Effector CD4-positive, alpha-beta T cell (primary cell): ENCODE results near the gene FGF3.

Experiments
- DNase-seq: peaks from one replicate; pipeline ENCODE4 v3.0.0-alpha.2; 2020

The FGF3 gene

GRCh38 chr11:69822676-69823494 lies 3.7 kb upstream of the FGF3 start:
- no peak for DNase-seq

DNA sequence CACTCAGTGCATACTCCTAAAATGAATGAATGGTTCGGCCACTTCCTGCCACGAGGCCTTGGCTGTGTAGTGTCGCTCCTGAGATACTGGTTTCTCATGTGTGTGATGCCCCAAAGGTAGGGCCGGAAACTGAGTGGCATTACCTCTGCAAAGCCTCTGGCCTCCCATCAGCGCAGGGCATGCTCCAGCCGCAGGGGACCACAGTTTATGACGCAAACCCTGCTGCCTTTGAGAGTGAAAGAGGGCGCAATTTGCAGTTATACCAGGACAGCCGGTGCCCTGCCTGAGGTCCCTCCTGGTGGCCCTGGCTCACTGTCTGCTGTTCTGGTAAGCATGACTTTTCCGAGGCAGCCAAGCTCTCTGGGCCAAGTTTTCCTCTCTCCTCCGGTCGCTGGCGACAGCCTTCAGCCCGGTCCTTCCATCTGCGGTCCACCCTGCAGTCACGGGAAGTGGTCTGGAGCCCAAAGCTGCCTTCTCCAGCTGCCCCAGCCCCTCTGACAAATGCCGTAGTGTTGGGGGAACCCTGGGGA lies 2.4 kb upstream of the FGF3 start:
- no peak for DNase-seq

GRCh38 chr11:69820441-69820840 lies 1.2 kb upstream of the FGF3 start:
- DNase-seq: no peak

GRCh38 chr11:69819541-69820070 lies 390 bp upstream of the FGF3 start:
- DNase-seq: no peak

DNA sequence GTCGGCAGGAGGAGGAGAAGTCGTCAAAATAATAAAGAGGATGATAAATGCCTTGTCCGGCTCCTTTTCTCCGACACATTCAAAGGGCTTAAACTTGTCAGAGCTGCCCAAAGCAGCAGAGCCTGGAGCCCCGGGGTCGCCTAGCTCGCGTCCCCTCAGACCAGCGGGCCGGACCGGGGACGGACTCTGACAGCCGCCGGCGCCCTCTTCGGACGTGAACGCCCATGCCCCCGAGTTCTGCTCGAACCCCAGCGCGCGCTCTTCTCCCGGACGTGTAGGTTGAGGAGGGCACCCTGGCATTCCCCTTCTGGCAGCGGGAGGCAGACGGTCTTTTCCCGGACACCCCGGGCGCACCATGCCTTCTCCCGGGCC lies 999 bp downstream of the FGF3 start:
- no peak for DNase-seq

- no peak for DNase-seq
These were observed 1.7 kb downstream of the FGF3 start for GRCh38 chr11:69817265-69818230.

GRCh38 chr11:69816671-69817070 lies 2.5 kb downstream of the FGF3 start:
- DNase-seq: no peak

GRCh38 chr11:69815973-69816372 lies 3.2 kb downstream of the FGF3 start:
- no peak for DNase-seq

DNA sequence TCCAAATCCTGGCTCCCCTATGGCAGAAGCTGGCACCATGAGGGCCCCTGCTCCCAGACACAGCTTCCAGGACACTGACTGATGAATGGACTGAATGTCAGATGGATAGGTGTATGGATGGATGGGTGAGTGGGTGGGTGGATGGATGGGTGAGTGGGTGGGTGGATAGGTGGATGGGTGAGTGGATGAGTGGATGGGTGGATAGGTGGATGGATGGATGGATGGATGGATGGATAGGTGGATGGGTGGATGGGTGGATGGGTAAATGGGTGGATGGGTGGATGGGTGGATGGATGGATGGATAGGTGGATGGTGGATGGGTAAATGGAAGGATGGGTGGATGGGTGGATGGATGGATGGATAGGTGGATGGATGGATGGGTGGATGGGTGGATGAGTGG lies 4.3 kb downstream of the FGF3 start:
- no peak for DNase-seq

- DNase-seq: no peak
These were observed 4.8 kb downstream of the FGF3 start for GRCh38 chr11:69814411-69814810.

DNA sequence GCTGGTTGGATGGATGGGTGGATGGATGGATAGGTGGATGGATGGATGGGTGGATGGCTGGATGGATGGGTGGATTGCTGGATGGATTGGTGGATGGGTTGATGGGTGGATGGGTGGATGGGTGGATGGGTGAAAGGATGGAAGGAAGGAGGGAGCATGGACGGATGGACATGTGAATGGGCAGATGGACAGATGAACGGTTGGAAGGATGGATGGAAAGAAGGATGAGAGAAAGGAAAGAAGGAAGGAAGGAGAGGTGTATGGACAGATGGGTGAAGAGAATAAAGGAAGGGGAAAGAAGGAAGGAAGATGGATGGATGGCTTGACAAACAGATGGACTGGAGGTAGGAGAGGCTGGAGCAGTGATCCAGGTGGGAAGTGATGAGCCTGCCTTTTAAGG lies 5.4 kb downstream of the FGF3 start:
- DNase-seq: no peak

- DNase-seq: no peak
These were observed 6.3 kb downstream of the FGF3 start for GRCh38 chr11:69812946-69813345.

GRCh38 chr11:69812256-69812655 lies 7.0 kb downstream of the FGF3 start:
- DNase-seq: no peak

DNA sequence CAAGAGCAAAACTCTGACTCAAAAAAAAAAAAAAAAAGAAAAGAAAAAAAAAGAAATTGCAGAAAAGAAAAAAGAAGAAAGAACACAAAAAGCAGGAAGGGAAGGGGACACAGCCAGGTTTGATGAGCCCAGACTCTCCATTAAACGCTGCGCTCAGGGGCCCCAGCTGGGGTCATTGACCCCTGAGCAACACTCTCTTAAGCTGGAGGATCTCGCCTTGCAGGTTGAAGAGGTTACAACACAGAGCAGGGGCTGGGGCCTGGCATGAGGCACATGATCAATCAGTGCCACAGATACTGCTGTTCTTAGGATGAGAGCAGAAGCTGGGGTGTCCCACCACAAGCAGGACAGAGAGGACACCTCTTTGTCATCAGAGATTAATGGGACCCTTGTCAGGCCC lies 7.8 kb downstream of the FGF3 start:
- no peak for DNase-seq

DNA sequence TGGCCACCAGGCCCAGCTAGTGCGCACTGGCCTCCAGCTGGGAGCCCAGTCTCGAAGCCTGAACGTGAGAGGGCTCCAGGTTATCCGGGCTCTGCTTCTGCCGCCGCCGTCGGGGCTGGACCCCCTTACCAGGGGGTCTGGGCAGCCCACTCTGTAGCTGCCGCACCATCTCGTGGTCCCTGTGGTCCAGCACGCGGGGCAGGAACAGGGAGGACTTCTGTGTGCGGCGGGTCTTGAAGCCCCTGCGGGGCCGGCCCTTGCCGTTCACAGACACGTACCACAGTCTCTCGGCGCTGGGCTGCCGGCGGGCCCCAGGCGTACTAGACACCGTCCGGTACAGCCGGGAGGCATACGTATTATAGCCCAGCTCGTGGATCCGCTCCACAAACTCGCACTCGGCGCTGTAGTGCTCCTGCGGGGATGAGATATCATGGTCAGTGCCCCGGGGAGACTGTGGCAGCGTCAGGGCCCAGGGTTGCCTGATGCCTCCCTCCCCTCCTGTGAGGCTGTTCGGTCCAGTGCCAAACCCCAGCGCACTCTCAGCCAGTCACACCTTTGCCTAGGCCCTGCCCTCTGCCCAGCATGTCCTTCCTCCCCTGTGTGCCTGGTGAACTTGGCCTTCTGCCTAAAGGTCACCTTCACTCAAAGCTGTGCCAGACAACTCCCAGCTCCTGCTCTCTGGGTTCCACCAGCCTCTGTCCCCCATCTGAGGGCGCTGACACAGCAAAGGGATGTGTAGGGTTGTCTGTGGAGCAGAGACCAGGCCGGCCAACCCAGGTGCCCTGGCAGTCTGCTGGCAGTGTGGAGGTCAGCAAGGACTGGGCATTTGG lies 8.7 kb downstream of the FGF3 start:
- DNase-seq: no peak

- no peak for DNase-seq
These were observed 10.5 kb downstream of the FGF3 start for GRCh38 chr11:69808667-69809086.

GRCh38 chr11:69807106-69807815 lies 12.0 kb downstream of the FGF3 start:
- no peak for DNase-seq

GRCh38 chr11:69804769-69805508 lies 14.3 kb downstream of the FGF3 start:
- DNase-seq: no peak

DNA sequence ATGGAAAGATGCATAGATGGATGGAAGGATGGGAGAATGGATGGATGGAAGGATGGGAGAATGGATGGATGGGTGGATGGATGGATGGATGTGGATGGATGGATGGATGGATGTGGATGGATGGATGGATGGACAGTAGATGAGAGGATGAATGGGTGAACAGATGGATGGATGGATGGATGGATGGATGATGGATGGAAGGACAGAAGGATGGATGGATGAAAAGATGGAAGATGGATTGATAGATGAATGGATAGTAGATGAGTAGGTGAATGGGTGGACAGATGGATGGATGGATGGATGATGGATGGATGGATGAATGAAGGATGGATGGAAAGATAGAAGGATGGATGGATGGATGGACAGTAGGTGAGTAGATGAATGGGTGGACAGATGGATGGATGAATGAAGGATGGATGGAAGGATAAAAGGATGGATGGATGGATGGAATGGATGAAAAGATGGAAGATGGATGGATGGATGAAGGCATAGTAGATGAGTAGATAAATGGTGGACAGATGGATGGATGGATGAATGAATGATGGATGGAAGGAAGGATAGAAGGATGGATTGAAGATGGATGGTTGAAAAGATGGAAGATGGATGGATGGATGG lies 15.5 kb downstream of the FGF3 start:
- no peak for DNase-seq

GRCh38 chr11:69803022-69803421 lies 16.2 kb downstream of the FGF3 start:
- DNase-seq: no peak

GRCh38 chr11:69802590-69802989 lies 16.6 kb downstream of the FGF3 start:
- no peak for DNase-seq
